Breast epithelium (tissue), 3 donors: Measurements from ENCODE around the gene SETBP1.

Source experiments
- POLR2A ChIP-seq: fragments of 450-650 bp; IDR thresholded peaks from one replicate; pipeline ENCODE4 v1.6.1; 2016; ENCODE audit warnings: antibody characterized with exemption, mild to moderate bottlenecking, moderate library complexity
- POLR2AphosphoS5 ChIP-seq, 3 donors: sonication (generic); formaldehyde crosslinking; IDR thresholded peaks; one replicate each; pipeline ENCODE4 v1.6.1; 2017; ENCODE audit warnings: antibody characterized with exemption in 3 of 3
- TF ChIP-seq, protein P1 (sequence below), 3 donors: fragments of 450-650 bp; IDR thresholded peaks; one replicate each; pipeline ENCODE4 v1.5.1; 2016 to 2017; ENCODE audit warnings: antibody characterized with exemption in 3 of 3, mild to moderate bottlenecking in 3 of 3, moderate library complexity in 3 of 3

DNA sequence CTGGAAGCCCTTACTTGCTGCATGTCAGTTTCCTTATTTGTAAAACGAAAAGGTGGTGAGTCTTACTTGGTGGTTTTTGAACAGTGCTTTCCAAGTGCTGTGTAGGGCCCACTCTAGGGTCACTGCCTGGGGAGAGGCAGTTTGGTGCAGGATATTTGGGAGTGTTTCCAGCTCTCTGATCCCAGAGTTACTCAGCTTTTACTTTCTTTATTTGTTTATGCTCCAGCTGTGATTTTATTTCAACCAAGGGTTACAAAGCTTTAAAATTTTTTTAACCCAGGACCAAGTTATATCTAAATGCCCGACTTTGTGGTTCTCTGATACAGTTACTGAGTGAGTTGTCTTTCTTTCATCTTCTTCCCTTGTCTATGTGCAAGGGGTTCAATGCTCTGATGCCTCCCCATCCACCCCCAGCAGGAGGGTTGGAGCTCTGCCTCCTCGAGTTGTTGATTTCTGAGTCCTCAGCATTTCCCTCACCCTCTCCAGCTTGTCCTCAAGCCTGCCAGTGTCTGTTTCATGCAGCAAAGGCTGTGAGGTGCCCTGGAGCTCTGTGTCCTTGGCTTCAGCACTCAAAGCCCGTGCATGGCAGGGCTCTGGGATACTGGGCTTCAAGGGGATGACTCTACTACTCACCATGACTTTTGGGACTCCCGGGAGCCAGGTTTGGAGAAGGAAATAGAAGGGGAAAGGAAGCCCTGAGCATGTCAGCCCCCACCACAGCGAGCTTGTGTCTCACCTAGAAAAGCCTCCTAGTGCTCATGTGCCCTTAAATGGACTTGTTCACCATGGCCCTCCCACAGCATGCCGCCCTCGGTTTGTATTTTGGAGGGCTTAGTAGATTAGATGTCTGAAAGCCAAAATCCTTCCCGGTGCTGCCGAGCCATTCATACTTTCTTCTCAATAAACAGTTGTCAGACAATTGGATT, 236.8 kb downstream of the SETBP1 start:
- TF ChIP-seq POLR2AphosphoS5 (IDR thresholded peaks at IDR 0.05) (no peak), POLR2A (no peak)
- TF ChIP-seq, protein P1, sequence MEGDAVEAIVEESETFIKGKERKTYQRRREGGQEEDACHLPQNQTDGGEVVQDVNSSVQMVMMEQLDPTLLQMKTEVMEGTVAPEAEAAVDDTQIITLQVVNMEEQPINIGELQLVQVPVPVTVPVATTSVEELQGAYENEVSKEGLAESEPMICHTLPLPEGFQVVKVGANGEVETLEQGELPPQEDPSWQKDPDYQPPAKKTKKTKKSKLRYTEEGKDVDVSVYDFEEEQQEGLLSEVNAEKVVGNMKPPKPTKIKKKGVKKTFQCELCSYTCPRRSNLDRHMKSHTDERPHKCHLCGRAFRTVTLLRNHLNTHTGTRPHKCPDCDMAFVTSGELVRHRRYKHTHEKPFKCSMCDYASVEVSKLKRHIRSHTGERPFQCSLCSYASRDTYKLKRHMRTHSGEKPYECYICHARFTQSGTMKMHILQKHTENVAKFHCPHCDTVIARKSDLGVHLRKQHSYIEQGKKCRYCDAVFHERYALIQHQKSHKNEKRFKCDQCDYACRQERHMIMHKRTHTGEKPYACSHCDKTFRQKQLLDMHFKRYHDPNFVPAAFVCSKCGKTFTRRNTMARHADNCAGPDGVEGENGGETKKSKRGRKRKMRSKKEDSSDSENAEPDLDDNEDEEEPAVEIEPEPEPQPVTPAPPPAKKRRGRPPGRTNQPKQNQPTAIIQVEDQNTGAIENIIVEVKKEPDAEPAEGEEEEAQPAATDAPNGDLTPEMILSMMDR (IDR thresholded peaks at IDR 0.05) = no peak
